GM21367 (cell line): ENCODE data around the gene SETMAR.
"Not testable (repeated sequence)": the region's sequence is repeated elsewhere in the genome, so short reads cannot be mapped to it uniquely, and the experiment has no call there.

ENCODE experiments used
- ATAC-seq: cut with Tn5 transposase; IDR thresholded peaks from one replicate; pipeline ENCODE4 v1.9.1; 2021; ENCODE audit not compliant: unreplicated experiment

The SETMAR gene

GRCh38 chr3:4313606-4314293, 10.6 kb downstream of the SETMAR start:
- ATAC-seq: no peak

GRCh38 chr3:4314688-4315087, 11.5 kb downstream of the SETMAR start:
- no peak for ATAC-seq

DNA sequence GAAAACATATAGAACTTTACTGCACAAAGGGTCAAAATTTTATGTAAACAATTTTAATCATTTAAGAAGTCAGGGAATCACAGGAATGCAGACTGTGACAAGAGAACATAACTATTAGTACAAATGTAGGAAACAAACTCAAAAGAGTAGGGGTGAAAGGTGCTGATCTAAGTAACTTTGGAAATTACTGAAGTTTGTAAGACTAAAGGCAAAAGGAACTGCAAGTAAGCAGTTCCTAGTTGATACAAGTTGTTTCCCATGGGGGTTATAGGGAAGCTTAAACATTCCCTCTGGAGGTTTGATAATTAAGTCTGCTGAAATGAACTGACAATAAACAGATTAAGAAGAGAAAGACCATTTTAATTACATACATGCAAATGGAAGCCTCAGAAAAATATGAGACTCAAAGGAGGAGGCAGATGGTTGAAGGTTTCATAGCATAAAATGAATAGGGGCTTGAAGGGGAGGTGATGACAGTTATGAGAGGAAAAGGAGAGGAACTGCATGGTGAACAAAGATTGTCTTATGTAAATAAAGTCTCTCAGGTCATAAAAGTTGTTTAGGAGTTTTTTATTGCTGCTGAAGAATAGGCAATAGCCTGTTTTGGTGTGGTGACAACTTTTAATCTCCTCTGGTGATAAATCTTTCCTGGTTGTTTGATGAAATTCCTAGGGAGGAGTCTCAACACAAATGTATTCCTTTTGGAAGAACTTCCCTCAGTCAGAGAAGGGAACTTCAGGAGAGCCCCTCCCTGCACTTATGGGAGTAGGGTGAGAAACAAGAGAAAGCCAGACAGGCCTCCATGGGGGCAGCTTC, 17.1 kb downstream of the SETMAR start:
- no peak for ATAC-seq

DNA sequence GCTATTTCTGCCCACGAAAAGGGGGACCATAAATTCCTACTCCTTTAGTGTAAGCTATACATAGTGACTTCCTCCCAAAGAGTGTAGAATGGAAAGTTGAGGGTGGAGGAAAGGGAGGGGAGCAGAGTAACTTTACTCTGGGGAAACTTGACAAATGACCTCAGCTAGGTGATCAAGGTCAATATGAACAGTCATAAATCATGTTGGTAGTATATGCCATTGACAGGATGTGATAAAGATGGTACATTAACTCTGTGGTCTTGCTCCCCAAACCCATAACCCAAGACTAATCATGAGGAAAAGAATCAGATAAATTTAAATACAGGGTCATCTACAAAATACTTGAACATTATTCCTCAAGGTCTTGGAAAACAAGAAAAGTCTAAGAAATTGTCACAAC, 18.6 kb downstream of the SETMAR start:
- no peak for ATAC-seq

- ATAC-seq: no peak
Measured at GRCh38 chr3:4322635-4323034, 19.5 kb downstream of the SETMAR start.

DNA sequence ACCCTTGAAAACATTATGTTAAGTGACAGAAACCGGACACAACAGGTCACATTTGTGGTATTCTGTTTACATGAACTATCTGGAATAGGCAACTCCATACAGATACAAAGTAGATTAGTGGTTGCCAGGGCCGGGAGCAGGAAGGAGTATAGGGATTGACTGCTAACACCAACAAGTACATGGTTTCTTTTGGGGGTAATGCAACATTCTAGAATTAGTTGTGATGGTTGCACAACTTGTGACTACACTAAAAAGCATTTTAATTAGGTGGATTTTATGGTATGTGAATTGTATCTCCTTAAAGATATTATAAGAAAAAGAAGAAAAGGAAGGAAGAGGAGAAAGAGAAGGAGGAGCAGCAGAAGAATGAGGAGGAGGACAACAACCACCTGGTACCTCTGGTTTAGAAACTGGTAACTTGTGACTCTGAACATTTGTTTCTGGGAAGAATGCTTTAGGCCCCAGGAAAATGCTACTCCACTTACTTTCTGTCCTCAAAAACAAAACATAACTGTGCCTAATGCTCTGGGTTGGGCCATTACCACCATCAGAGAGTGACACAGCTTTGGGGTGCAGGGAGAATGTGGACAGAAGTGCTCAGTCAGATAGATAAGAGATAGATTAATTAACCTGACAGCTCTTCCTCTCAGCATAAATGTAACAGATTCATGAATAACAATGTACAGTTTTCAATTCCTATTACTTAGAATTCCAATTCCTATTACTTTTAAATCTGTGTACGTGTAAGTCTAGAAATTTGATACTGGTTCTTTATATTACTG, 20.3 kb downstream of the SETMAR start:
- ATAC-seq: no peak

DNA sequence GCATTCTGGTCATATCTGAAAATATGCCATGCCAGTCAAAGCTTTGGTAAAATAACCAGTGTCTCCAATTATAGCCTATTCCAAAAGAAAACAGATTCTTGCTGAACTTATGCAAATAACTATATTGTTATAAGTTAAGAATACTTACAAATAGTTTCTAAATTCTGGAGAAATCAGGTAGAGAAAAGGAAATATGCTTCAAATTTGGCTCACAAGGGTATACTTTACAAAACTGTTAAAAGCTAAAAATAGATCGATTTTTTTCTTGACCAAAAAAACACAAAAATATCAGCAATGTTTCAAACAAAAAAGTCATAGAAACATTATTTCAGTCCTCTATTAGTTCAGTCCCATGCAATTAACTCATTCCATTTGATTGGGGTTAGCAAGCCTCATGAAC, 23.7 kb downstream of the SETMAR start:
- ATAC-seq: no peak

GRCh38 chr3:4329806-4330205, 26.6 kb downstream of the SETMAR start:
- ATAC-seq: not testable (repeated sequence)

- ATAC-seq: no peak
Measured at GRCh38 chr3:4332111-4332510, 28.9 kb downstream of the SETMAR start.

GRCh38 chr3:4332574-4332973, 29.4 kb downstream of the SETMAR start:
- no peak for ATAC-seq

DNA sequence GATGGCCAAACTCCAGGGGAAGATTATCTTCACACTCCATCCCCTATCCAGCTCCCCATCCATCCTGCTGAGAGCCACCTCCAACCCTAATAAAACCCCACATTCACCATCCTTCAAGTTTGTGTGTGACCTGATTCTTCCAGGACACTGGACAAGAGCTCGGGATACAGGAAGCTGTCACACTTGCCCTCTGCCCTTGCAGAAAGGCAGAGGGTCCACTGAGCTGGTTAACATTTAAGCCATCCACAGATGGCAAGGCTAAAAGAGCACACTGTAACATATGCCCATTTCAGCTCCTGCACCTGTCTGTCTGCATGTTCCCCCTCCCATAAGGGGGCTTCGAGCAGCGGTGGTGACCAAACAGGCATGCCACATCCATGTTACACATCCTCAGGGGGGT, 29.8 kb downstream of the SETMAR start:
- no peak for ATAC-seq

- ATAC-seq: no peak
Measured at GRCh38 chr3:4334548-4334947, 31.4 kb downstream of the SETMAR start.

- ATAC-seq: no peak
Measured at GRCh38 chr3:4335840-4336562, 32.8 kb downstream of the SETMAR start.

DNA sequence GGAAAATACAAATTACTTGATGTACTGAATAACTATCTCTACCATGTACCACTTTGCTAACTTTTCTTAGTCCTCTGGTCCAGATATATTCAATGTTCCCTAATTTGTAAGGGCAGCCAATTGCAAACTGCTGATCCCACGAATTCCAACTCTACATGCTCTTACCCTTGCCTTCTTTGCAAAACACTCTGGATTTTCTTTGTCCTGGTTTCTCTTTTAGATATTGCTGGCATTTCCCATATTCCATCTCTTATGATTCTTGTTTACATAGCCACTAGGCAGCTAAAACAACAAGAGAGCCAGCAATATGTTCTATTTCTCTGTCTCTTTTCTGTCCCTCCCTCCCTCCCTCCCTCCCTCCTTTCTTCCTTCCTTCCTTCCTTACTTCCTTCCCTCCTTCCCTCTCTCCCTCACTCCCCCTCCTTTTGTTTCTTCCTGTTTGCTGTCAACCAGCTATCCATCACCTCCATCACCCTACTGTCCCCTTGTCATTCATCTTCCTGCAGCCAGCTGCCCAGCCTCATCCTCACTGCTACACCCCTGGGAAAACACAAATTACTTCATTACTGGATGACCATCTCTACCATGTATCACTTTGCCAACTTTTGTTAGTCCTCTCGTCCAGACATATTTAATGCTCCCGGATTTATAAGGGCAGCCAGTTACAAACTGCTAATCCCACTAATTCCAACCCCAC, 33.8 kb downstream of the SETMAR start:
- ATAC-seq: no peak

DNA sequence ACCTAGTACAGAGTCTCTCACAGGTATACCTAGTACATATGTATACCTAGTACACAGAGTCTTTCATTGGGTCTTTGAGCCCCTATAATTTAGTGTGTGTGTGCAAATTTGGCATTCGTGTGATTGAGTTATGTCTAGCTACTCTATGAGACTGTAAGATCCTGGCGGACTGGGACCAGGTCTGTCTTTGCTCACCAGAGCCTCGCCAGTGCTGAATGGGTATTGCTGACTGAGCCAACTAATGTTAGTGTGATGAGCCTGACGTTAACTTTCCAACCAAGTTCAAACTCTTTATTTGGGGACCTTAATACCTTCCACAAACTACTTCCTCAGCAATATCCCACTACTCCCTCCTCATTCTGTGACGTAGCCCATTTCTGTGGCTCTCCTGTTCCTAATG, 35.6 kb downstream of the SETMAR start:
- ATAC-seq: no peak

- no peak for ATAC-seq
Measured at GRCh38 chr3:4340077-4340410, 36.9 kb downstream of the SETMAR start.

GRCh38 chr3:4340411-4341335, 37.5 kb downstream of the SETMAR start:
- ATAC-seq: no peak

- ATAC-seq: no peak
Measured at GRCh38 chr3:4341336-4341675, 38.1 kb downstream of the SETMAR start.

DNA sequence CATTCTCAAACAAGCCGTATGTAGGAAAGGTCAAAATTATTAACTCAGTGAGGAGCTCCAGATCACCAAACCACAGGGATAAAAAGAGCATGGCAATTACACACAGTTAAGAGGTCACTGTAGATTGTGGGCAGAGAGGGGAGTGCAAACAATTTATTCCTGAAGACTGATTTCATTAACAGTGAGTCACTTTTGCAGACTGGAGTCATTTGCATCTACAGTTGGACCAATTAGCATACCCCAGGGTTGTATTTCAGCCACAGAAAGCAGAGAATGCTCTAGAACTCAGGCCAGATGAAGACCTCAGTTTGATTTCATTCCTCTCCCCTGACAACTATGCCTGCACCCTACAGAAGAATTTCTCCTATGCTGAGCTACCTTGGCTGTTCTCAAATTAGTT, 40.1 kb downstream of the SETMAR start:
- ATAC-seq: no peak

DNA sequence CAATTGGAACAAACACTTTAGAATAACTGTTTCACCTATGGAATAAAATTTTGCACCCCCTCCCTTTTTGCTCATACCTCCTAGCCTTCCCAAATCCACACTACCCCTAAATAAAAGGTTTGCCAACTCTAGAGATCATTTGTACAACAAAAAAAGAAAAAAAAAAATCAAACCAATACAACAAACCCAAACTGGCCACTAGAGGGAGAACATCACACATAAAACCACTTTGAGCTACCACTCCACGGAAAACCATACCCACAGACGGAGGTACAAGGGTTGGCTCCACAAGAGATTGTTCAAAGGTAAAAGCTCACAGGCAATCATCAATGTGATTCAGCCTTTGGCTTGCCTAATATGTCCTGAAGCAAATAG, 47.6 kb downstream of the SETMAR start:
- peak; percentile 84 for ATAC-seq
